GM12878 (cell line): ENCODE results near the gene FTSJ1.

Source experiments
- SMC3 ChIP-seq: IDR thresholded peaks from 2 replicates; pipeline ENCODE4 v1.6.1; 2011; ENCODE audit warnings: low read length, improper control_type of control experiment, borderline replicate concordance
- TF ChIP-seq, protein P1 (sequence below), 3 experiments: IDR thresholded peaks in 2 of 3; conservative IDR thresholded peaks in 1 of 3; 2 replicates each; pipeline ENCODE4 v1.5.1; 2011; ENCODE audit warnings: low read depth in 3 of 3, low read length in 3 of 3, mild to moderate bottlenecking in 3 of 3, control low read depth in 2 of 3, moderate library complexity in 2 of 3, inconsistent platforms in 1 of 3, mixed read lengths in 1 of 3; ENCODE audit not compliant: control insufficient read depth in 2 of 3, insufficient read depth in 1 of 3; ENCODE audit errors: extremely low read depth in 1 of 3

DNA sequence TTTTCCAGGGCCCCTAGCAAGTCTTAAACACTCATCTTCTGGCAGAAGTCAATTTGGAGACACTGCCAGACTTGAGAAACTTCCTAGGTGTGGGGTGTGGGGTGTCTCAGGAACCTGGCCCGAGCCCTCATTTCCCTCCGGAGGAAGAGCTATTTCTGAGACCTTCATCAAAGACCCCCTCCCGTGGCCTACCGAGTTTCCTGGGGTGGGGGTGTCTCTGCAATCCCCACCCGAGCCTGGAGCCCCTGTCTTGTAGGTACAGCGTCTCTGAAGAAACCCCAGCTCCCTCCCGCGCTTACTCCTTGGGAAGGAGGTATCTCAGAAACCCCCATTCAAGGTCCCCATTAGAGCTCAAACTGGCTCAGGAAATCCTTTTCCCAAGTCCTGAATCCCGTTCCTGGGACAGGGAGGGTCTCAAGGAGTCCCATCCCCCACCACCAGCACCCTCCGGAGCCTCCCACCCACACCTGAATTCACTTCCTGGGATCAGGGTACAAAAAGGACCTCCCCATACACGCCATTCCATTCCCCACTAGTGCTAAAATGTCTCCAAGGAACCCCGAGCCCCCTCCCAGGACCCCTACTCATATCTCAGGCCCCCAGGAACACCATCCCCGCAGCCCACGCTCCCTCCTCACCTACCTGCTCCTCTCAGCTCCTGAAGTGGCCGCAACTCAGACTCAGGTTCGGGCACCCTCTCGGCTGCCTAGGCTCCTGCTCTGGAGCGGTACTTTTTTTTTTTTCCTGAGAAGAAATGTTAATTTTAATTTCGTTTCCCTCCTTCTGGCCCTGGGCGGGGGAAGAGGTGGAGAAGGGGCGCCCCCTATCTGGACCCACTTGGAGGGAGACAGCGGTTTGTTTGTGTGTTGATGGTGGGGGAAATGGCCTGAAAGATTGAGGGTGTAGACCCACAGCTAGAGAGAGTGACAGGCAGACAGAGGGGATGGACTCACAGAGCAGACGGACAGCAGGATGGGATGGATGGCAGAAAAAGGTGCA lies 7.0 kb upstream of the FTSJ1 start:
- TF ChIP-seq SMC3 = no peak
- TF ChIP-seq, protein P1, sequence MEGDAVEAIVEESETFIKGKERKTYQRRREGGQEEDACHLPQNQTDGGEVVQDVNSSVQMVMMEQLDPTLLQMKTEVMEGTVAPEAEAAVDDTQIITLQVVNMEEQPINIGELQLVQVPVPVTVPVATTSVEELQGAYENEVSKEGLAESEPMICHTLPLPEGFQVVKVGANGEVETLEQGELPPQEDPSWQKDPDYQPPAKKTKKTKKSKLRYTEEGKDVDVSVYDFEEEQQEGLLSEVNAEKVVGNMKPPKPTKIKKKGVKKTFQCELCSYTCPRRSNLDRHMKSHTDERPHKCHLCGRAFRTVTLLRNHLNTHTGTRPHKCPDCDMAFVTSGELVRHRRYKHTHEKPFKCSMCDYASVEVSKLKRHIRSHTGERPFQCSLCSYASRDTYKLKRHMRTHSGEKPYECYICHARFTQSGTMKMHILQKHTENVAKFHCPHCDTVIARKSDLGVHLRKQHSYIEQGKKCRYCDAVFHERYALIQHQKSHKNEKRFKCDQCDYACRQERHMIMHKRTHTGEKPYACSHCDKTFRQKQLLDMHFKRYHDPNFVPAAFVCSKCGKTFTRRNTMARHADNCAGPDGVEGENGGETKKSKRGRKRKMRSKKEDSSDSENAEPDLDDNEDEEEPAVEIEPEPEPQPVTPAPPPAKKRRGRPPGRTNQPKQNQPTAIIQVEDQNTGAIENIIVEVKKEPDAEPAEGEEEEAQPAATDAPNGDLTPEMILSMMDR (IDR thresholded peaks at IDR 0.05 in 2 of 3, conservative IDR thresholded peaks at IDR 0.05 in 1 of 3; ENCODE audit: control insufficient read depth in 2 of 3, extremely low read depth in 1 of 3, insufficient read depth in 1 of 3, low read depth in 3 of 3, low read length in 3 of 3) = peak; percentile 35 to 46 (median 45); a peak in 4 of 6 replicates
